Amygdala (tissue), 56 donors: ENCODE results near the gene MISP3.

Experiments
- DNase-seq, 56 donors: peaks; one replicate each; lab custom pipeline; 2025; lab: John Stamatoyannopoulos, UW

The MISP3 gene

GRCh38 chr19:14096272-14096992 is 23.8 kb downstream of the MISP3 start:
- no peak for DNase-seq

- DNase-seq, result no peak
Measured at GRCh38 chr19:14097532-14098151, 25.1 kb downstream of the MISP3 start.

GRCh38 chr19:14101003-14101545 is 28.5 kb downstream of the MISP3 start:
- DNase-seq, result no peak

- no peak for DNase-seq
Measured at GRCh38 chr19:14102102-14102696, 29.6 kb downstream of the MISP3 start.

- no peak for DNase-seq
Measured at GRCh38 chr19:14102756-14103155, 30.2 kb downstream of the MISP3 start.

- no peak for DNase-seq
Measured at GRCh38 chr19:14103310-14103709, 30.7 kb downstream of the MISP3 start.

GRCh38 chr19:14105680-14106079 is 33.1 kb downstream of the MISP3 start:
- DNase-seq, result no peak

GRCh38 chr19:14106840-14107239 is 34.3 kb downstream of the MISP3 start:
- no peak for DNase-seq

- DNase-seq, result no peak
Measured at GRCh38 chr19:14107581-14108461, 35.2 kb downstream of the MISP3 start.

- no peak for DNase-seq
Measured at GRCh38 chr19:14110650-14111049, 38.1 kb downstream of the MISP3 start.

GRCh38 chr19:14111486-14111885 is 38.9 kb downstream of the MISP3 start:
- DNase-seq, result no peak

GRCh38 chr19:14112051-14112808 is 39.6 kb downstream of the MISP3 start:
- DNase-seq, result no peak

GRCh38 chr19:14112809-14113385 is 40.3 kb downstream of the MISP3 start:
- DNase-seq, result peak in 2 of 56 donors; percentile 4 to 15

GRCh38 chr19:14113762-14114414 is 41.3 kb downstream of the MISP3 start:
- peak in 6 of 56 donors; percentile 15 to 38 (median 21) for DNase-seq

- no peak for DNase-seq
Measured at GRCh38 chr19:14114439-14114838, 41.9 kb downstream of the MISP3 start.

- DNase-seq, result peak in 10 of 56 donors; percentile 6 to 55 (median 22)
Measured at GRCh38 chr19:14114854-14115253, 42.3 kb downstream of the MISP3 start.

- no peak for DNase-seq
Measured at GRCh38 chr19:14115756-14116155, 43.2 kb downstream of the MISP3 start.

- no peak for DNase-seq
Measured at GRCh38 chr19:14116525-14116917, 43.9 kb downstream of the MISP3 start.
